HG03432 (cell line): Measurements from ENCODE around the gene HK3.

Source experiments
- ATAC-seq: cut with Tn5 transposase; IDR thresholded peaks from one replicate; pipeline ENCODE4 v1.9.1; 2021; ENCODE audit warnings: mild to moderate bottlenecking, moderate library complexity; ENCODE audit not compliant: unreplicated experiment

HK3 gene

DNA sequence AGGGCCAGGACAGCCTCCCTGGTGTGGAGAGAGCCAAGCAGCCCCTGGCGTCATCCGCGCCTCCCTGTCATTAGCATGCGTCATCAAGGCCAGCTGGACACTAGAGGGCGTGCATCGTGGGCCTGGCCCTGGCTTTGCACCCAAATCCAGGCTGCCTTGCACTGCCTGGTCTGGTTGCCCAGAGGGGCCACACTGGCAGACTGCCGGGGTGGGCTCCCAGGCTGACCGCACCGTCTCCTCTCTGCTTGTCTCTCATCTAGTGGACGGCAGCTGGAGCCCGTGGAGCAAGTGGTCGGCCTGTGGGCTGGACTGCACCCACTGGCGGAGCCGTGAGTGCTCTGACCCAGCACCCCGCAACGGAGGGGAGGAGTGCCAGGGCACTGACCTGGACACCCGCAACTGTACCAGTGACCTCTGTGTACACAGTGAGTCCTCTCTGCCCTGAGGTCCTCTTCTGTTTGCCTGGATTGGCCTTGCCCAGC, 29.0 kb downstream of the HK3 start:
- no peak for ATAC-seq

DNA sequence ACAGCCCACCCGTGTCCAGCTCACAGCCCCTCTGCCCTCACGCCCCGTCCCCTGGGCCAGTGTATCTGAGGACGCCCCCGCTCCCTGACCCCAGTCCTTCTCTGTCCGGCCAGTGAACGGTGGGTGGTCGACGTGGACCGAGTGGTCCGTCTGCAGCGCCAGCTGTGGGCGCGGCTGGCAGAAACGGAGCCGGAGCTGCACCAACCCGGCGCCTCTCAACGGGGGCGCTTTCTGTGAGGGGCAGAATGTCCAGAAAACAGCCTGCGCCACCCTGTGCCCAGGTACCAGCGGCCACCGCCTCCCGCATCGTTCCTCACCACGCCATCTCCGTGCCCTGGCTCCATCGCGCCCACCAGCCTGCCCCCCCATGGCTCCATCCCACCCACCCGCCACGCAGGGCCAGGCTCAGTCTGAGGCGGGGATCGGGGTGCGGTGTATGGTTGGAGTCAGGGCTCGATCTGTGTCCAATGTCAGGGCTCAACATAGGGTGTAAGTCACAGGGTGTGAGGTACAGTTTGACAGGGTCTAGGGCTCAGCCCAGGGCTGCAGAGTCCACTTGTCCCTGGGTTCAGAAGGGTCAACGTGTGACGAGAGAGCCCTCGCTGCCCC, 29.5 kb downstream of the HK3 start:
- ATAC-seq = no peak

DNA sequence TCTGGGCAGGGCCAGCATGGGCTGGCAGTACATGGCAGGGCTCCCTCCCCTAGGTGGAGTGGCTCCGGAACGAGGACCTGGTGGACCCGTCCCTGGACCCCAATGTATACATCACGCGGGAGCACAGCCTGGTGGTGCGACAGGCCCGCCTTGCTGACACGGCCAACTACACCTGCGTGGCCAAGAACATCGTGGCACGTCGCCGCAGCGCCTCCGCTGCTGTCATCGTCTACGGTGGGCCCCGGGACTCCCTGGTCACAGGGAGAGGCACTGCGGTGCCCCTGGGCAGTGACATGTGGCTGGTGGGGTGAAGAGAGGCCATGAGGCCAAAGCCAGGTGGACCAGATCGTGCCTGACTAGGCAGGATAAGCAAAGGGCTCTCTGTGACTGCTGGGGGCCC, 30.4 kb downstream of the HK3 start:
- no peak for ATAC-seq

DNA sequence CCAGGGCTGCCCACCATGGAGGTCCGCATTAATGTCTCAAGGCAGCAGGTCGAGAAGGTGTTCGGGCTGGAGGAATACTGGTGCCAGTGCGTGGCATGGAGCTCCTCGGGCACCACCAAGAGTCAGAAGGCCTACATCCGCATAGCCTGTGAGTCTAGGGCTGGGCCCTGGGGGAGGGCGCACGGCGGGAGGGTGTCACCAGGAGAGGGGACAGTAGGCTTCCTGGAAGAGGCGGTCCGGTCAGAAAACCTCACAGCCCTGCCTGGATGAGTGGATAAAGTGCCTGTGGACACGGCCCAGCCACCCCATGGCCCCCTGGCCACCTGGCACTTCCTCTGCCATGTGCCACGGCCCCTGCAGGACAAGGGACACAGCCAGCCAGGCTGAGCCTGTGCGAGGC, 31.0 kb downstream of the HK3 start:
- no peak for ATAC-seq

DNA sequence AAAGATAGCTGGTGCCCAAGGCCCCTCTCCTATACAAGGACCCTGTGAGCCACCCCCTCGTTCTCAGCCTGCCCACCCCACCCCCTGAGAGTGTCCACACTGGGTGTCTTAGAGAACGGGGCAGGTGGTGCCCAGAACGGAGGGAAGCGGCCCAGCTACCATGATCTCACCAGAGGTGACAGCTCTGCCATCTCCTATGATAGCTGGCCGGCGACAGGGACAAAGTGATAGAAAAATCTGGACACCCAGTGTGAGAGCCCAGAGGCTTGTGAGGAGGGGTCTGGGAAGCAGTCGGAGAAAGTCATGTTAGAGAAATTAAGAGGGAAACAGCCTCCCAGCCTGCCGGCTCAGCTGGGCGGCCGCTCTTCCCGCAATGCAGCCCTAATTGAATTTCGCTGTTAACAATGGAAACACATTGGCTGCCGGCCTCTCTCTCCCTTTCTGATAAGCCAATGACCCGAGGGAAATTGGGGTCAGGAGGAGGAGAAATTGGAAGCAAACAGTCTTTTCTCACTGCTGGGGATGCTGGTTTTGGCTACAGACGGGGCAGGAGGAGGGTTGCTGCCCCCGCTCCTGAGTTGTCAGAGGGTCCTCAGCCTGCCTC, 32.3 kb downstream of the HK3 start:
- no peak for ATAC-seq

DNA sequence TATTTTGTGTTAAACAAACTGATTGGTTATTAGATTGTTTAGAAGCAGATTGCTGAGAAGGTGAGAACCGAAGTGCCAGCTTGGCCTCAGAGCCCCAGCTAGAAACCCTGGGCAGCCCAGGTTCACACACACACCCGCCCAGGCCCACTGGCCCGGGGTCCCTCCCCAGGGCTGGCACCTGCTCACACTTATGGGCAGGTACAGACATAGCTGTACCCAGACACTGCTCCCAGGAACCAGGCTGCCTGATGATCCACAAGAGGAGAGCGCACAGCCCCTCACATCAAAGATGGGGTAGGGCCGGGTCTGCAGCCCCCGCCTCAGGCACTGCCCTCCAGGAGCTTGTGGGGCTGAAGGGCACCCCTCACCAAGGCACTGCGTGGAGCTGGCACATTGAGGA, 33.2 kb downstream of the HK3 start:
- no peak for ATAC-seq

DNA sequence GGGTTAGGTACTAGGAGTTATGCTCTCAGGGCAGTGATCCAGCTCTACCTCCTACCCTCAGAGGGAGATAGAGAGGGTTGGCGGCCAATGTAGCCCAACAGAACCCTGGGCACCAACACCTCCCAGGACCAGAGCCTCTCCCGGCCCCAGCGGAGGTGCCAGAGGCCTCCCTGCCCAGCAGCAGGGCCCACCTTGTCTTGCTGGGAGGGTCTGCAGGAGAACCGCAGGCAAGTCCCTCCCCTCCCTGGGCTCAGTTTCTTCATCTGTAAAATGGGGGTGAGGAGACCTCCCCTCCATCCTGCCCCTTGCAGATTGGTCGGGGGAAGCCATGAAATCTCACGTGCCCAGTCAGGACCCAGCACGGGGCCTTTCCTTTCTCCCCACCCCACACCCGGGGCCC, 34.4 kb downstream of the HK3 start:
- ATAC-seq = no peak

DNA sequence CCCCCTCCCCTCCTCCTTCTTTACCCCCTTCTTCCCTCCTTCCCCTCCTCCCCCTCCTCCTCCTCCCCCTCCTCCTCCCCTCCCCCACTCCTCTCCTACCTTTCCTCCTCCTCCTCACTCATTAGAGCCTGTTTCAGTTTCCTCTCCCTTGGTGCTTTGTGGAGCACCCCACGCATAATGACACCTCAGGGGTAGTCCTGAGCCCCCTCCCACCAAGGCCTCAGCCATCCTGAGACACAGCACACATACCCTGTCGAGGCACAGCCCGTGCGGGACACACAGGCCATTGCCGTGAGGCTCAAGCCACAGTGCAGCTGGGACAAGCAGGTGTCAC, 35.4 kb downstream of the HK3 start:
- no peak for ATAC-seq

DNA sequence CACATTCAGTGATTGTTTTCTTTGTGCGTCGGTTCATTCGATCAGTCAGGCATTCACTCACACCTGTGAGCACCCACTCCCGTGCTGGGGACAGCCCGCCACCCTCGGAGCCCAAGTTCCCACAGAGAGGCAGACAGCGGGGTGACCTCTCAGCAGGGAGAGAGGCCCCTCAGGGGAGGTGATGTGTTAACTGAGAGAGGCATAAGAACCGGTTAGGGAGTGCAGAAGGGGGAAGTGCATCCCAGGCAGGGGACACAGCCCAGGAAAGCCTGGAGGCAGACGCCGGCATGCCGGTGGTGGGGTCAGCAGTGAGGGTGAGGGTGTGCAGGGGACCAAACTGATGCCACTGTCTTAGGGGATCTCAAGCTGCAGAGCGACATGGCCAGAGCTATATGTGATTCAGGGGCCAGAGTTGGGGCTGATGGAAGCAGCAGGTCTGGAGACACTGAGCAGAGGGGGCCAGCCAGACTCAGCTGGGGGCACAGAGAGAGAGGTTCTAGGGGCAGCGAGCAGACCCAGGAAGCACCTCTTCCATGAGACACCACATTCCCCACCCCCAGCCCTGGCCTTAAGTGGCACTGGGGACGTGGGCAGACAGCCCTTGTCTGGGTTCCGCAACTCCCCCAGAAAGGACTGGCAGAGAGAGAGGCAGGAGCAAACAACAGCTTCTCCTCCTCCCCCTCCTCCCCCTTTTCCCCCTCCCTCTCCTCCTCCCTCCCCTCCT, 35.9 kb downstream of the HK3 start:
- ATAC-seq = no peak

DNA sequence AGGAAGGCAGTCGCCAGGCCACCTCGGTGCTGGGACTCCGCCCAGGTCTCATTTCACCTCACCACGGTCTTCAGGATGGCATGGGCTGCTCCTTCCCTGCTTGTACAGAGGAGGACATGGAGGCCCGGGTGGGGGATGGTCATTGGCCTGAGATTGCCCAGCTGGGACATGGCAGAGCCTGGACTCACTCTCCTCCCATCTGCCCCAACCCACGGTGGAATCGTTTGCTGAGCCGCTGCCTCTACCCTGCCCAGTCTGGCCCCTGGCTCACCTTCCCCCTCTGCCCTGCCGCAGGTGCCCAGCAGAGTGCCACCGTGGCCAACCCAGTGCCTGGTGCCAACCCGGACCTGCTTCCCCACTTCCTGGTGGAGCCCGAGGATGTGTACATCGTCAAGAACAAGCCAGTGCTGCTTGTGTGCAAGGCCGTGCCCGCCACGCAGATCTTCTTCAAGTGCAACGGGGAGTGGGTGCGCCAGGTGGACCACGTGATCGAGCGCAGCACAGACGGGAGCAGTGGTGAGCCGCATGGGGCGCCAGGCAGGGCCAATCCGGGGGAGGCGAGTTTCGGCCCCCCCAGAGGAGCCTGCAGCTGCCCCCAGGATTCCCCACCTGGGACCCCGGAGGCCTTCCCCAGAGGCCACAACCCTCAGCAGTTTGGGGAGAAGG, 36.7 kb downstream of the HK3 start:
- ATAC-seq = no peak

DNA sequence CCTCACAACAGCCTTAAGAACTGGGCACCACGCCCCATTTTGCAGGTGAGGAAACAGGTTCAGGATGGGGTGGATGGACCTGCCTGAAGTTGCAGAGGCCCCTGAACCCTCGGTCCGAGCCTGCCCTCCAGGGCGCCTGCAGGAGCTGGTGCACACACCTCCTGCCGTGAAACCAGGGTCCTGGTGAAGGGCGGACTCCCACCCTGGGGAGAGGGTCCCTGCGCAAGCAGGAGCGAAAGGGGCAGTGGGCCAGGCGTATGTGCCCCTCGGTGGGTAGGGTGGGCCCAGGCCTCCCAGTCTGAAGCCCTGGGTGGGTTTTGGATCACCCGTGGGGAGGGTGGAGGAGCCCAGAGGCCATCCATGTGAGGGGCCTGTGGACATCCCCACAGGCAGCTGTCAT, 37.9 kb downstream of the HK3 start:
- ATAC-seq = no peak

DNA sequence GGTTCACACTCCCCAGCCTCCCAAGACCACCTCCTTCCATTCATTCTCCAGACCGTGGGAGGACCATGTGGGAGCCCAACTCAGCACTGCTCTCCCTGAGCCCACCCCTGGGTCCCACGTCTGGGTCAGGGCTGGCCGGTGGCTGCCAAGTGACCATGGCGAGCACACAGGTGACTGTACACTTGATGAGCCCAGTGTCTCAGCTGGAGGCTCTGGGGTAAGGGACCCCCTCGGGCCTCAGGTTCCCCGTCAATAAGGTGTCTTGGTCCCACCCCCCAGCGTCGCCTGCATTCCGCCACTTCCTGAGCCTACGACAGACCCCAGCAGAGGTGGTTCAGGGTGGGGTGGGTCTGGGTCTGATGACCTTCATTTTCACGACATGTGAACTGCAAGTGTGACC, 38.8 kb downstream of the HK3 start:
- no peak for ATAC-seq

DNA sequence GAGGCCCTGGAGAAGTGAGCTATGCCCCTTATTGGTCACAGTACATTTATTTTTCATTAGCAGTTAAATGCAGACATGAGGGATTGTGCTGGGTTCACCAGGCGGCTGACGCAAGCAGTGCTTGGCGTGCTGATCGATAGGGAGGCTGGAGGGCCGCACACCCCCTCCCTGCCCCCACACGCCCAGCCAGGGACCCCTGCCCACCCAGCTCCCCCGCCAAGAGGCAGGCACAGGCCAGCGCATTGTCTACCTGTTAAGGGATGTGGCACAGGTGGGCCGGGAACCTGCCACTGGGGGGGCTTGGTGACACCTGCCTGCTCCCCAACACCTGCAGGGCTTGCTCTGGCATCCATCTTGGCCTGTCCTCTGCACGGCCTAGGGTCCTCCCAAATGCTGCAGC, 39.2 kb downstream of the HK3 start:
- ATAC-seq = no peak

DNA sequence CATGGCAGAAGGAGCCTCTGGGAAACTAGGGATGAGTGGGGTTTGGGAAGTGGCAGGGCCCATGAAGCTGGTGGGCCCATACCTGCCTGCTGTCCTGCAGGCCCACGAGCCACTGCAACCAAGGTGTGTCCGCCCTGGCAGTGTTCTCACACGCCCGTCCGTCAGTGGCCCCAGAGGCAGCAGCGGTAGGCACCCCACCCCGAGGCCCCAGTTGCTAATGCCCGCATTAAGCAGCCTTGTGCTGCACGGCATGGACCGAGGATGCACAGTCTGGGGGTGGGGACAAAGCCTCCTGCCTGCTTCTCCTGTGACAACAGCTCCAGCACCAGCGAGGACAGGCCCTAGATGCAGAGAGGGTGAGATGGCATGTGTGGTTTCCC, 41.3 kb downstream of the HK3 start:
- ATAC-seq = no peak

DNA sequence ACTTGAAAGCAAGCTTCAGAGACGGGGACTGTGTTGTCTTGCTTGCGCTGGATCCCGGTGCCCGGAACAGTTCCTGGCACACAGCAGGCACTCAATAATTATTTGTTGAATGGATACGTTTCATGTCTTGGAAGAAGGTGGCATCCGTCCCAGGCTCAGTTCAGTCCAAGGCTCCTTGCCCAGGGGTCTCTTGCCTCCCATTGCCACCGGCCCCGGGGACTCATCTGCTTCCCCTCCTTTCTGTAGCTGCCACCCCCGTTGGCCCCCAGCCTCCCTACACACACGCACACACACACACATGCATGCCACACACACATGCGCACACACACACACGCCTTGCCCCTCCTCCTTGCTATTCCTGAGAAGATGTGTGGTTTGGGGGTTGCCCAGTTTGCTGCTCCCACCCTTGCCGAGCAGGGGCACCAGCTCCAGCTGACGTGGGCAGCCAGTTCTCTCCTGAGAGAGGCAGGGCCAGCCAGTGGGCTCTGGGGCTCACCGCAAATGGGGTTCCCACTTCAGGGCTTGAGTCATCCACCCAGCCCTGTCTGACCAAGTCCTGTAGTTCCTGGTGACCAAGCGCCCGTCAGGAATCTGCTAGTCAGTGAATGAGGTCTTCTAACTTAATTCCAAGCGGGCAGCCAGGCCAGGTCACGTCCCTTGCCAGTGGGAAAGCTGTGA, 41.8 kb downstream of the HK3 start:
- no peak for ATAC-seq

DNA sequence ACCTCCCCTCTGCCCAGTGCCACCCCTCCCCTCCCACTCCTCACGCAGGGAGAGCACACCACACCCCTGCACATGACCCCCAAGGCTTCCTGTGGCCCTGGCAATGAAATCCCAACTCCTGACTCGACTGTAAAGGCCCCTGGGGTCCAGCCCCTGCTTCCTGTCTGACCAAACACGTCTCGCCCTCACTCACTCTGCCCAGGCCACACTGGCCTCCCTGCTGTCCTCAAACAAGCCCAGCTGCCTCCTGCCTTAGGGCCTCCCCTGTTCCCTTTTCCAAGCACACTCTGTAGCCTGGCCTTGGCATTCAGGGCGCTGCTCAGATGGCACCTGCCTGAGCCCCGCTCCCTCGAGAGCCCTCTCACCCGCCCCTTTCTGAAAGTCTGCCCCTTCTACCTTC, 42.4 kb downstream of the HK3 start:
- no peak for ATAC-seq

DNA sequence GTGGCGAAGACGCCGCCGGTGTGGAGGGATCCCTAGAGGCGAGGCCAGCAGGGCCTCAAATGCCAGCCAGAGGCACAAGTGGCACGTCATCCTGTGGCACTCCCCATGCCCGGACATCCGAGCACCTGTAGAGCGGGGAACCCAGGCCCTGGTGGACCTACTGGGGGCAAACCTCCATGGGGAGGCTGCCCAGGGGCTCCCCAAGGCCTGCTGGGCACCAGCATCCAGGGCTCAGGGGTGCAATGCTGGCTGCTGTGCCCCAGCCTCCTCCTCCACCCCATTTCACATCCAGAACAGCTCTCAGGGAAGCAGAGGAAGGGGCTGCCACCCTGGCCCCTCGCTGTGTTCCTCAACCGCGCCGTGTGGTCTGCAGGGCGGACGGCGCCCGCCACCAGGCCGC, 43.5 kb downstream of the HK3 start:
- no peak for ATAC-seq

DNA sequence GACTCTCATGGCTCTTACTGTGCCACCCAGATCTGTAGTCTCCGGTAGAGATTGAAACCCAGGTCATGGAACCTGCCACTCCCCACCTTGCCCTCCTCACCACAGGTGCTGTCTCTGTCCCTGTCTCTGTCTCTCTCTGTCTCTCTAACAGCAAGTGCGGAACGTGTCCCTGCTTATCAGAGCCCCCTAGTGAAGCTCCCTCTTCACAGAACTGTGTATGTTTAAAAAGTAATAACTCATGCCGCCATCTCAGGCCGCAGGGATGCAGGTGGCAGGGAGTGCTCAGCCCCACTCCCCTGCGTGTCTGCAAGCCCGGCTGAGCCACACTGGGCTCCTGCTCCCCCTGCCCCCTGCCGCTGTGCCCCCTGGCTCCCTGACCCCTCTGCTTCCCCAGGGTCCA, 45.0 kb downstream of the HK3 start:
- ATAC-seq = no peak

DNA sequence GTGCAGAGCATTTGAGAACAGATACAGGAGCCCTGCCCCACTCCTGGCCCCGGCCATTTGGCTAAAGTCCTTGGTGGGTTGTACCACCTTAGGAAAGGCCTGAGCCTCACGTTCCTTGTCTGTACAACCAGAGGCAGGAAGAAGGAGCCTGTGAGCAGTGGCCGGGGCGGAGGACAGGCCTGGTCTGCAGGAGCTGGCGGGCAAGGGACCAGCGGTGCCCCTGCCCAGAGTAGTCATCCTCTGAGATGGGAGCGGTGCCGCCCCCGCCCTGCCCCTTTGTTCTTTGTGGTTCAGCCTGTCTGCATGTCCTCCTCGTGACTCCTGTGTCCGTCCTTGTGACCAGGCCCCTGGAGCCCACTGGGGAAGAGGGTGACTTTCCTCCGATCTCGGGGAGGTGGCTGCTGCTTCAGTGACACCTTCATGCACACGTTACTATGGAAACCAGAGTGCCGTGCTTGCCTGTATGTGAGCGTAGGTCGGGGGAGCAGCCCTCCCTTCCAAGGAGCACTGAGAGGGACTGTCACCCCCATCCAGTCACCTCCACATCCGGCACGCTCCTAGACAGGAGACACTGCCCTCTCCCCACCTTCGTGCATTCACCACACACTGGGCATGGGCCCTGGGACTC, 45.9 kb downstream of the HK3 start:
- no peak for ATAC-seq

DNA sequence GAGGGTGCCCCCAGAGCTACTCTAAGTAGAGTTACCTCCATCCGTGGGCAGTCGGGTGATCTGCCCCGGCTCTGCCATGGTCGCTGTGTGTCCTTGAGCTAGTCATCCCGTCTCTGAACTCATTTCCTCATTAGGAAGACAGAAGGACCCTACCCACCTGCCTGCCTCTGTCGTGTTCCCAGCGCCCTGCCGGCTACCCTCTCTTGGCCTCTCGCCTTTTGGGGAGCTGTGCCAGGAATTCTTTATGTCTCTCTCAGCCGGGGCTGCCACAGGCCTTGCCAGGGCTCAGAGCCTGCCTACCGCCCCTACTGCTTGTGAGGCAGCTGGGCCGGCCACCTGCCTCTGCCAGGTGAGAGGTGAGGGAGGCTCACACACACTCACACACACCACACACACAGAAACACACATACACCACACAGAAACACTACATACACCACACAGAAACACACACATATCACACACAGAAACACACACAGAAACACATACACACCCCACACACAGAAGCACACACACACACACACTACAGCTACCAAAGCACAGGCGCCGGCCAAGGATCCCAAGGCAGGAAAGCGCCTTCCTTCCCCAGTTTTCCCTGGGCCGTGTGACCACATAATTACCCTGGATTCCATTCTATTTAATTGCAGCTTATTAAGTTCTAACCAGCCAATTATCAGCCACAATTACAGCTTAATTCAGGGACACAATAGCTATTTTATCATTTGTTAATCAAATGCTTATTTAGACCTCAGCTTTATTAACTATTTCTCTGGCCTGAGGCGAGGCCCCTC, 47.1 kb downstream of the HK3 start:
- ATAC-seq = no peak
